HEK293 (cell line): ENCODE measurements around the gene IFT122.

Source experiments
- FEZF1 ChIP-seq: fragments of 450-650 bp; formaldehyde crosslinking; IDR thresholded peaks from 2 replicates; pipeline ENCODE4 v1.5.1; 2016; ENCODE audit warnings: missing biosample characterization, missing genetic modification characterization
- GLI2 ChIP-seq: fragments of 450-650 bp; formaldehyde crosslinking; IDR thresholded peaks from 2 replicates; pipeline ENCODE4; 2017; ENCODE audit warnings: missing biosample characterization, missing genetic modification characterization, low read depth, borderline replicate concordance
- GLIS2 ChIP-seq: fragments of 450-650 bp; formaldehyde crosslinking; IDR thresholded peaks from 2 replicates; pipeline ENCODE4 v1.5.1; 2016; ENCODE audit warnings: missing biosample characterization, missing genetic modification characterization
- INSM2 ChIP-seq: fragments of 450-650 bp; formaldehyde crosslinking; IDR thresholded peaks from 2 replicates; pipeline ENCODE4 v1.5.1; 2016; ENCODE audit warnings: missing biosample characterization, missing genetic modification characterization
- KLF10 ChIP-seq: fragments of 450-650 bp; IDR thresholded peaks from 2 replicates; pipeline ENCODE4 v1.5.1; 2018; ENCODE audit warnings: missing biosample characterization, mild to moderate bottlenecking, missing genetic modification characterization
- PRDM2 ChIP-seq: fragments of 450-650 bp; formaldehyde crosslinking; IDR thresholded peaks from 2 replicates; pipeline ENCODE4 v1.5.1; 2016; ENCODE audit warnings: missing biosample characterization, missing genetic modification characterization, borderline replicate concordance
- SALL2 ChIP-seq: fragments of 450-650 bp; formaldehyde crosslinking; IDR thresholded peaks from 2 replicates; pipeline ENCODE4 v1.5.0; 2017; ENCODE audit warnings: missing biosample characterization, mild to moderate bottlenecking, missing genetic modification characterization, borderline replicate concordance
- ZEB2 ChIP-seq: fragments of 450-650 bp; formaldehyde crosslinking; IDR thresholded peaks from 2 replicates; pipeline ENCODE4 v1.5.1; 2016; ENCODE audit warnings: missing biosample characterization, missing genetic modification characterization
- ZFP3 ChIP-seq: fragments of 450-650 bp; formaldehyde crosslinking; IDR thresholded peaks from 2 replicates; pipeline ENCODE4 v1.5.1; 2016; ENCODE audit warnings: low read depth, missing biosample characterization, missing genetic modification characterization
- ZFP37 ChIP-seq: fragments of 450-650 bp; formaldehyde crosslinking; IDR thresholded peaks from 2 replicates; pipeline ENCODE4 v1.5.1; 2016; ENCODE audit warnings: missing biosample characterization, missing genetic modification characterization
- ZNF157 ChIP-seq: fragments of 450-650 bp; formaldehyde crosslinking; IDR thresholded peaks from 2 replicates; pipeline ENCODE4 v1.5.1; 2016; ENCODE audit warnings: missing biosample characterization, missing genetic modification characterization
- ZNF221 ChIP-seq: fragments of 450-650 bp; formaldehyde crosslinking; IDR thresholded peaks from 2 replicates; pipeline ENCODE4 v1.5.1; 2017; ENCODE audit warnings: missing biosample characterization, missing genetic modification characterization, borderline replicate concordance
- ZNF23 ChIP-seq: fragments of 450-650 bp; formaldehyde crosslinking; IDR thresholded peaks from 2 replicates; pipeline ENCODE4 v1.5.1; 2016; ENCODE audit warnings: missing biosample characterization, missing genetic modification characterization, borderline replicate concordance
- ZNF274 ChIP-seq, 2 experiments: fragments of 200-500 bp in 1 of 2; fragments of 450-650 bp in 1 of 2; sonication (Bioruptor generic) in 1 of 2; formaldehyde crosslinking in 1 of 2; IDR thresholded peaks; 2 replicates each; pipeline versions ENCODE4 v1.5.1 to v1.6.1; 2014 to 2016; ENCODE audit warnings: borderline replicate concordance in 1 of 2, inconsistent platforms in 1 of 2, low read length in 1 of 2, missing biosample characterization in 1 of 2, missing genetic modification characterization in 1 of 2
- ZNF341 ChIP-seq: fragments of 450-650 bp; formaldehyde crosslinking; IDR thresholded peaks from 2 replicates; pipeline ENCODE4; 2016; ENCODE audit warnings: low read depth, missing biosample characterization, missing genetic modification characterization
- ZNF514 ChIP-seq: fragments of 450-650 bp; formaldehyde crosslinking; IDR thresholded peaks from 2 replicates; pipeline ENCODE4 v1.5.1; 2016; ENCODE audit warnings: missing biosample characterization, missing genetic modification characterization
- ZNF548 ChIP-seq: fragments of 450-650 bp; formaldehyde crosslinking; IDR thresholded peaks from 2 replicates; pipeline ENCODE4 v1.5.1; 2016; ENCODE audit warnings: missing biosample characterization, missing genetic modification characterization
- TF ChIP-seq, protein P1 (sequence below): IDR thresholded peaks from 2 replicates; pipeline ENCODE4 v1.6.1; 2011; ENCODE audit warnings: mild to moderate bottlenecking, low read depth, low read length, borderline replicate concordance
- TF ChIP-seq, protein P2 (sequence below): fragments of 450-650 bp; formaldehyde crosslinking; IDR thresholded peaks from 2 replicates; pipeline ENCODE4 v1.5.1; 2017; ENCODE audit warnings: missing biosample characterization, missing genetic modification characterization
- TF ChIP-seq, protein P3 (sequence below): fragments of 450-650 bp; formaldehyde crosslinking; conservative IDR thresholded peaks from 2 replicates; pipeline ENCODE4 v1.5.1; 2016; ENCODE audit warnings: low read depth, missing biosample characterization, missing genetic modification characterization
- TF ChIP-seq, protein P4 (sequence below): fragments of 450-650 bp; formaldehyde crosslinking; IDR thresholded peaks from 2 replicates; pipeline ENCODE4 v1.5.1; 2017; ENCODE audit warnings: missing biosample characterization, missing genetic modification characterization

IFT122 gene

GRCh38 chr3:129399145-129399894 lies 40.7 kb upstream of the IFT122 start (continued):
- TF ChIP-seq ZNF514 (tag by site-specific recombination) (no peak), ZNF157 (tag by site-specific recombination) (no peak), FEZF1 (tag by site-specific recombination) (peak; percentile 97), SALL2 (no peak), KLF10 (tag by site-specific recombination) (peak; percentile 36; the same call in 1 of the 2 replicates), ZNF548 (no peak), GLIS2 (tag by site-specific recombination) (no peak), ZNF221 (tag by site-specific recombination) (no peak), ZFP37 (tag by site-specific recombination) (no peak), ZNF274 (IDR thresholded peaks at IDR 0.05; ENCODE audit: low read length) (no peak), ZNF274 (tag by site-specific recombination; IDR thresholded peaks at IDR 0.05; ENCODE audit: borderline replicate concordance) (no peak), ZNF23 (no peak), ZNF341 (no peak), PRDM2 (no peak), INSM2 (tag by site-specific recombination) (peak; percentile 82), ZFP3 (tag by site-specific recombination) (no peak), ZEB2 (tag by site-specific recombination) (0 out of 2 replicates have a peak, but pooled peaks have one; percentile 10), GLI2 (no peak)
- TF ChIP-seq, protein P1, sequence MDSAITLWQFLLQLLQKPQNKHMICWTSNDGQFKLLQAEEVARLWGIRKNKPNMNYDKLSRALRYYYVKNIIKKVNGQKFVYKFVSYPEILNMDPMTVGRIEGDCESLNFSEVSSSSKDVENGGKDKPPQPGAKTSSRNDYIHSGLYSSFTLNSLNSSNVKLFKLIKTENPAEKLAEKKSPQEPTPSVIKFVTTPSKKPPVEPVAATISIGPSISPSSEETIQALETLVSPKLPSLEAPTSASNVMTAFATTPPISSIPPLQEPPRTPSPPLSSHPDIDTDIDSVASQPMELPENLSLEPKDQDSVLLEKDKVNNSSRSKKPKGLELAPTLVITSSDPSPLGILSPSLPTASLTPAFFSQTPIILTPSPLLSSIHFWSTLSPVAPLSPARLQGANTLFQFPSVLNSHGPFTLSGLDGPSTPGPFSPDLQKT = peak; percentile 89
- TF ChIP-seq, protein P2, sequence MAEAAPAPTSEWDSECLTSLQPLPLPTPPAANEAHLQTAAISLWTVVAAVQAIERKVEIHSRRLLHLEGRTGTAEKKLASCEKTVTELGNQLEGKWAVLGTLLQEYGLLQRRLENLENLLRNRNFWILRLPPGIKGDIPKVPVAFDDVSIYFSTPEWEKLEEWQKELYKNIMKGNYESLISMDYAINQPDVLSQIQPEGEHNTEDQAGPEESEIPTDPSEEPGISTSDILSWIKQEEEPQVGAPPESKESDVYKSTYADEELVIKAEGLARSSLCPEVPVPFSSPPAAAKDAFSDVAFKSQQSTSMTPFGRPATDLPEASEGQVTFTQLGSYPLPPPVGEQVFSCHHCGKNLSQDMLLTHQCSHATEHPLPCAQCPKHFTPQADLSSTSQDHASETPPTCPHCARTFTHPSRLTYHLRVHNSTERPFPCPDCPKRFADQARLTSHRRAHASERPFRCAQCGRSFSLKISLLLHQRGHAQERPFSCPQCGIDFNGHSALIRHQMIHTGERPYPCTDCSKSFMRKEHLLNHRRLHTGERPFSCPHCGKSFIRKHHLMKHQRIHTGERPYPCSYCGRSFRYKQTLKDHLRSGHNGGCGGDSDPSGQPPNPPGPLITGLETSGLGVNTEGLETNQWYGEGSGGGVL (tag by site-specific recombination) = no peak
- TF ChIP-seq, protein P3, sequence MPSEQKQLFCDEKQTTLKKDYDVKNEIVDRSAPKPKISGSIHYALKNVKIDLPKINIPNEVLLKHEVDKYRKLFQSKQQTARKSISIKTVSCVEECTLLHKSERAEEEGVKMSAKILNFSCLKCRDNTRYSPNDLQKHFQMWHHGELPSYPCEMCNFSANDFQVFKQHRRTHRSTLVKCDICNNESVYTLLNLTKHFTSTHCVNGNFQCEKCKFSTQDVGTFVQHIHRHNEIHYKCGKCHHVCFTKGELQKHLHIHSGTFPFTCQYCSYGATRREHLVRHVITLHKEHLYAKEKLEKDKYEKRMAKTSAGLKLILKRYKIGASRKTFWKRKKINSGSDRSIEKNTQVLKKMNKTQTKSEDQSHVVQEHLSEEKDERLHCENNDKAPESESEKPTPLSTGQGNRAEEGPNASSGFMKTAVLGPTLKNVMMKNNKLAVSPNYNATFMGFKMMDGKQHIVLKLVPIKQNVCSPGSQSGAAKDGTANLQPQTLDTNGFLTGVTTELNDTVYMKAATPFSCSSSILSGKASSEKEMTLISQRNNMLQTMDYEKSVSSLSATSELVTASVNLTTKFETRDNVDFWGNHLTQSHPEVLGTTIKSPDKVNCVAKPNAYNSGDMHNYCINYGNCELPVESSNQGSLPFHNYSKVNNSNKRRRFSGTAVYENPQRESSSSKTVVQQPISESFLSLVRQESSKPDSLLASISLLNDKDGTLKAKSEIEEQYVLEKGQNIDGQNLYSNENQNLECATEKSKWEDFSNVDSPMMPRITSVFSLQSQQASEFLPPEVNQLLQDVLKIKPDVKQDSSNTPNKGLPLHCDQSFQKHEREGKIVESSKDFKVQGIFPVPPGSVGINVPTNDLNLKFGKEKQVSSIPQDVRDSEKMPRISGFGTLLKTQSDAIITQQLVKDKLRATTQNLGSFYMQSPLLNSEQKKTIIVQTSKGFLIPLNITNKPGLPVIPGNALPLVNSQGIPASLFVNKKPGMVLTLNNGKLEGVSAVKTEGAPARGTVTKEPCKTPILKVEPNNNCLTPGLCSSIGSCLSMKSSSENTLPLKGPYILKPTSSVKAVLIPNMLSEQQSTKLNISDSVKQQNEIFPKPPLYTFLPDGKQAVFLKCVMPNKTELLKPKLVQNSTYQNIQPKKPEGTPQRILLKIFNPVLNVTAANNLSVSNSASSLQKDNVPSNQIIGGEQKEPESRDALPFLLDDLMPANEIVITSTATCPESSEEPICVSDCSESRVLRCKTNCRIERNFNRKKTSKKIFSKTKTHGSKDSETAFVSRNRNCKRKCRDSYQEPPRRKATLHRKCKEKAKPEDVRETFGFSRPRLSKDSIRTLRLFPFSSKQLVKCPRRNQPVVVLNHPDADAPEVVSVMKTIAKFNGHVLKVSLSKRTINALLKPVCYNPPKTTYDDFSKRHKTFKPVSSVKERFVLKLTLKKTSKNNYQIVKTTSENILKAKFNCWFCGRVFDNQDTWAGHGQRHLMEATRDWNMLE (tag by site-specific recombination) = peak; percentile 96
- TF ChIP-seq, protein P4, sequence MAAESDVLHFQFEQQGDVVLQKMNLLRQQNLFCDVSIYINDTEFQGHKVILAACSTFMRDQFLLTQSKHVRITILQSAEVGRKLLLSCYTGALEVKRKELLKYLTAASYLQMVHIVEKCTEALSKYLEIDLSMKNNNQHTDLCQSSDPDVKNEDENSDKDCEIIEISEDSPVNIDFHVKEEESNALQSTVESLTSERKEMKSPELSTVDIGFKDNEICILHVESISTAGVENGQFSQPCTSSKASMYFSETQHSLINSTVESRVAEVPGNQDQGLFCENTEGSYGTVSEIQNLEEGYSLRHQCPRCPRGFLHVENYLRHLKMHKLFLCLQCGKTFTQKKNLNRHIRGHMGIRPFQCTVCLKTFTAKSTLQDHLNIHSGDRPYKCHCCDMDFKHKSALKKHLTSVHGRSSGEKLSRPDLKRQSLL (tag by site-specific recombination) = 0 out of 2 replicates have a peak, but pooled peaks have one; percentile 22
